GM19397 (cell line): ENCODE data around the gene KLHDC1.
"Not testable (repeated sequence)": the region's sequence is repeated elsewhere in the genome, so short reads cannot be mapped to it uniquely, and the experiment has no call there.

Source experiments
- ATAC-seq: cut with Tn5 transposase; IDR thresholded peaks from one replicate; pipeline ENCODE4 v1.9.1; 2021; ENCODE audit warnings: mild to moderate bottlenecking, moderate library complexity; ENCODE audit not compliant: unreplicated experiment

Gene KLHDC1

DNA sequence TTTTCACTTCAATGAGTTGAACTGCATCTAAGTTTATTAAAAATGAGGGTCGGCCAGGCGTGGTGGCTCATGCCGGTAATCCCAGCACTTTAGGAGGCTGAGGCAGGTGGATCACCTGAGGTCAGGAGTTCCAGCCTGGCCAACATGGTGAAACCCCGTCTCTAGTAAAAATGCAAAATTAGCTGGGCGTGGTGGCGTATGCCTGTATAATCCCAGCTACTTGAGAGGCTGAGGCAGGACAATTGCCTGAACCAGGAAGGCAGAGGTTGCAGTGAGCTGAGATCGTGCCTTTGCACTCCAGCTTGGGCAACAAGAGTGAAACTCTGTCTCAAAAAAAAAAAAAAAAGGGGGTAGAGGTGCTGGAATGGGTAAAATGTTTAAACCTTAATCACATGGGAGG is 88.1 kb downstream of the KLHDC1 start:
- not testable (repeated sequence) for ATAC-seq

DNA sequence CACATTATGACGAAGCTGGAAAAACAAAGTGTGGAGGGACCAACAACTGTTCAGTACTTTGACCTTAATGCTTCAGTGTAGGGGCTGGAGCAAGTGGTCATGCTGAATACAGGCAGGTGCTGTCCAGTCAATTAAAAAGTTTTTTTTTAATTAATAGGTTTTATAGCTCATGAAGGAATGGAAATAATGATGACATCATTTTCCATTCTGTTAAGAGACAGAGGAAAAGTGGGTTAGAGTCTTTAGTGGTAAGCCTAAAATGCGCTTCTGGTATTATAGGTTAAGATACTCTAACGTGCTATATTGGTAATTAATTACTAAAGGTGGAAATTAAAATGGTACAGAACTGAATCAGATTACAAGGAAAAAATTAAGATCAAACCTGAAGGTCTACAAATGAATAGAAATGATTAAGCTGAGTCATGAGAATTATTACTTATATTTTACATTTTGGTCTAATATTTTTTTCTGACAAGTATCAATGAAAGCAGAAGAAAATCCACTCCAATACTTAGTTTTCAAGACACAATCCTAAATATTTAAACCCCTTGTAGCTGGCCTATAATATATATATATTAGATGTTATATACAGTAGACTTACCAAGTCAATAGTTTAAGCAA is 90.6 kb downstream of the KLHDC1 start:
- ATAC-seq: no peak

- ATAC-seq: no peak
Measured at GRCh38 chr14:49786315-49786714, 93.4 kb downstream of the KLHDC1 start.

GRCh38 chr14:49792618-49793017 is 99.7 kb downstream of the KLHDC1 start:
- ATAC-seq: no peak

GRCh38 chr14:49796025-49796424 is 103.1 kb downstream of the KLHDC1 start:
- no peak for ATAC-seq
